Uterus (tissue), 4 donors: ENCODE data around the gene SMAP1. TPM values are rescaled to one million over a fixed set of nuclear protein-coding genes. Genes with fewer than 3 reads are reported as not detected.

Experiments
- DNase-seq, 2 donors: peaks; one replicate each; pipeline ENCODE4 v3.0.0-alpha.2; 2019 to 2020
- H3K27ac ChIP-seq, 2 donors: fragments of 200-600 bp; sonication (generic); 1 replicate in 1 of 2; 2 replicates in 1 of 2; pipeline ENCODE4 v1.5.1; 2016 to 2018
- H3K27me3 ChIP-seq, 2 donors: fragments of 200-600 bp; sonication (generic); one replicate each; pipeline ENCODE4 v1.5.1; 2018 to 2019; ENCODE audit warnings: control low read depth in 1 of 2
- H3K36me3 ChIP-seq, 2 donors: fragments of 200-600 bp; sonication (generic); one replicate each; pipeline ENCODE4 v1.5.1; 2019; ENCODE audit warnings: control low read depth in 1 of 2
- H3K4me1 ChIP-seq, 2 donors: fragments of 200-600 bp; sonication (generic); one replicate each; pipeline ENCODE4 v1.5.1; 2018 to 2019; ENCODE audit warnings: control low read depth in 1 of 2
- H3K4me3 ChIP-seq, 2 donors: fragments of 200-600 bp; sonication (generic); 1 replicate in 1 of 2; 2 replicates in 1 of 2; pipeline ENCODE4 v1.5.1; 2018 to 2019; ENCODE audit warnings: mild to moderate bottlenecking in 1 of 2
- H3K9me3 ChIP-seq, 2 donors: fragments of 200-600 bp; sonication (generic); one replicate each; pipeline ENCODE4 v1.5.1; 2019; ENCODE audit warnings: control low read depth in 1 of 2
- POLR2A ChIP-seq, 2 donors: fragments of 450-650 bp; IDR thresholded peaks; one replicate each; pipeline ENCODE4 v1.6.1; 2016; ENCODE audit warnings: antibody characterized with exemption in 2 of 2, mild to moderate bottlenecking in 1 of 2, moderate library complexity in 1 of 2
- intact Hi-C: fragments of 100-400 bp; cut with DNase I; formaldehyde crosslinking; loops from one replicate; pipeline ENCODE4 v1.15.1; 2023; ENCODE audit warnings: low total_unique reads
- total RNA-seq, 4 donors: library from RNA; depleted of rRNA in 3 of 4; stranded (reverse); fragments of >200 nt in 3 of 4; gene quantifications; one replicate each; pipeline versions ENCODE4 v1.1.0 to v1.2.4, GENCODE V29; 2014 to 2023
- TF ChIP-seq, protein P1 (sequence below), 4 experiments: fragments of 200-600 bp in 2 of 4; fragments of 450-650 bp in 2 of 4; sonication (generic) in 2 of 4; IDR thresholded peaks; one replicate each; pipeline ENCODE4 v1.5.1; 2016 to 2019; ENCODE audit warnings: antibody characterized with exemption in 4 of 4, mild to moderate bottlenecking in 2 of 4, moderate library complexity in 1 of 4
- donor health status: DM: yes; HTN: yes; CAD: no.

The SMAP1 gene
- total RNA-seq, 4 donors from 2014 or later, result 14.1 to 27.4 (median 22.7) TPM

DNA sequence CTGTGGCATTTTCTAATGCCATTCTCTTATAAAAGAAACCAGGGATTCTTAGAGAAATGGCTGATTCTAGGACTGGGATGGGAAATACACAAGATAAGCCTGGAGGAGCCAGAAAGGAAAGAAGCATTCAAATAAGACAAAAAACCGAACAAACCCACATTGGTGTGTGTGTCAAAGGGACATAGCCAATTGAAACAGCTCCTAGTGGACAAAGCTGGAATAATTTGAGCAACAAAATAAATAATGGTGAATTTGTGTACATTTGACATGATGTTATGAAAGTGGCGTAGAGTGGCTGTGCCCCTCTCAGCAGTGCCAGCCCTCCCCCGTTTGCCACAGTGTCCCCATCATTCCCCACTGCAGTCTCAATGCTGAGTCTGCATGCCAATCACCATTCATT is 233.6 kb downstream of the SMAP1 start:
- Histone ChIP-seq H3K4me3 (no peak overlapping the region), H3K36me3 (no peaks in the 10 kb centered on the region), H3K9me3 (no peaks in the 10 kb centered on the region), H3K27me3 (no peaks in the 10 kb centered on the region), H3K4me1 (no peaks in the 10 kb centered on the region), H3K27ac (no peak overlapping the region)
- DNase-seq, result no peak
- TF ChIP-seq, protein P1, sequence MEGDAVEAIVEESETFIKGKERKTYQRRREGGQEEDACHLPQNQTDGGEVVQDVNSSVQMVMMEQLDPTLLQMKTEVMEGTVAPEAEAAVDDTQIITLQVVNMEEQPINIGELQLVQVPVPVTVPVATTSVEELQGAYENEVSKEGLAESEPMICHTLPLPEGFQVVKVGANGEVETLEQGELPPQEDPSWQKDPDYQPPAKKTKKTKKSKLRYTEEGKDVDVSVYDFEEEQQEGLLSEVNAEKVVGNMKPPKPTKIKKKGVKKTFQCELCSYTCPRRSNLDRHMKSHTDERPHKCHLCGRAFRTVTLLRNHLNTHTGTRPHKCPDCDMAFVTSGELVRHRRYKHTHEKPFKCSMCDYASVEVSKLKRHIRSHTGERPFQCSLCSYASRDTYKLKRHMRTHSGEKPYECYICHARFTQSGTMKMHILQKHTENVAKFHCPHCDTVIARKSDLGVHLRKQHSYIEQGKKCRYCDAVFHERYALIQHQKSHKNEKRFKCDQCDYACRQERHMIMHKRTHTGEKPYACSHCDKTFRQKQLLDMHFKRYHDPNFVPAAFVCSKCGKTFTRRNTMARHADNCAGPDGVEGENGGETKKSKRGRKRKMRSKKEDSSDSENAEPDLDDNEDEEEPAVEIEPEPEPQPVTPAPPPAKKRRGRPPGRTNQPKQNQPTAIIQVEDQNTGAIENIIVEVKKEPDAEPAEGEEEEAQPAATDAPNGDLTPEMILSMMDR (IDR thresholded peaks at IDR 0.05), result no peak
- TF ChIP-seq POLR2A (IDR thresholded peaks at IDR 0.05), result no peak
- intact Hi-C loops, result no loop called here

DNA sequence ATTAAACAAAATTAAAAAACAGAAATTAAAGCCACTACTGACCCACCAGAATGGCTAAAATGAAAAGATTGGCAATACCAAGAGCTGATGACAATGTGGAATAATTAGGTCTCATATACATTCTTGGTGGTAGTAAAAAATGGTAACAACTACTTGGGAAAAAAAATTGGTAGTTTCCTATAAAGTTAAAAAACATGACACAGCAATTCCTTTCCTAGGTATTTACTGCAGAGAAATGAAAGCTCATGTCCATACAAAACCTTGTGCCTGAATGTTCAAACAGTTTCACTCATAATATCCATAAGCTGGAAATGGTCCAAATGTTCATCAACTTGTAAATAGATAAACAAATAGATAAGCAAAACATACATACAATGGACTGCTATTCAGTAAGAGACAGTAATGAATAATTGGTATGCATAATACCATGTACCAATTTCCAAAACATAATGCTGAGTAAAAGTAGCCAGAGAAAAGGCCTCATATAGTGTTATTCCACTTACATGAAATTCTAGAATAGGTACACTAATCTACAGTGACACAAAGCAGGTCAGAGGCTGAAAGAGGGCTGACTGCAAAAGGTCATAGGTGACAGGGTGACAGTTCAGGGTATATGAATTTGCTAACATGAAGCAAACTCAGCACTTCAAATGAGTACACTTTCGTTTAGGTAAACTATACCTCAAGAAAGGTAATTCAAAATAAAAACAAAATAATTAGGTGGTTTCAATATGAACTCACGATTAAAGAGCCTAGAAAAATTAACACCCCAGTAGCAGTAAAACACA is 236.2 kb downstream of the SMAP1 start:
- no peak for DNase-seq
- TF ChIP-seq POLR2A (IDR thresholded peaks at IDR 0.05), result no peak
- TF ChIP-seq, protein P1 (IDR thresholded peaks at IDR 0.05), result no peak
- Histone ChIP-seq H3K27me3 (no peaks in the 10 kb centered on the region), H3K36me3 (no peaks in the 10 kb centered on the region), H3K9me3 (no peaks in the 10 kb centered on the region), H3K4me1 (no peaks in the 10 kb centered on the region), H3K27ac (no peak overlapping the region), H3K4me3 (no peak overlapping the region)
- intact Hi-C loops, result no loop called here

DNA sequence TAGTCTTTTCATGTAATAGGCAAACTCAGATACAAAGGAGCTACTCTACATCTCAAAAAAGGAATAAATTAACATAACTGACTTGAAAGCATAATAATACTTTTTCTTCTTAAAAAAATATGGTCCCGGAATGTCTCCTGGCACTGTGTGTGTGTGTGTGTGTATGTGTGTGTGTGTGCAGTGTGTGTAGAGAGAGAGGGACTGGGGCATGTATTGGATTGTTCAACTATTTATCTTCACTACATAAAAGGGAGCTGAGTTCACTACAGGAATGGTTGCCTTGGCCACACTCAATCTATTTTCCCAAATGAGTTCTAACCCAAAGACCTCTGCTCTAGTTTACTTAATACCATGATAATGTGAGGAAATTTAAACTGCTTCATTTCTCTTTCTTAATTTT is 238.1 kb downstream of the SMAP1 start:
- TF ChIP-seq POLR2A (IDR thresholded peaks at IDR 0.05), result no peak
- TF ChIP-seq, protein P1 (IDR thresholded peaks at IDR 0.05), result no peak
- intact Hi-C loops, result no loop called here
- Histone ChIP-seq H3K4me1 (no peaks in the 10 kb centered on the region), H3K27me3 (no peaks in the 10 kb centered on the region), H3K27ac (no peak overlapping the region), H3K9me3 (no peaks in the 10 kb centered on the region), H3K4me3 (no peak overlapping the region), H3K36me3 (no peaks in the 10 kb centered on the region)
- no peak for DNase-seq

Other genes starting within 250 kb of the SMAP1 start
- gene SDHAF4, start 101.0 kb upstream of the SMAP1 start, total RNA-seq, result 10 to 100 TPM in 3 of 4 donors, 1 to 10 TPM in 1; 1.3 to 16.2 (median 10.9) TPM